Measurements from ENCODE around the gene PXT1.
"Not testable (repeated sequence)": the region's sequence is repeated elsewhere in the genome, so short reads cannot be mapped to it uniquely, and the experiment has no call there.

PXT1 gene

GRCh38 chr6:36368421-36368820, 74.2 kb downstream of the PXT1 start:
- DNase-seq: no peak

GRCh38 chr6:36367743-36368142, 74.9 kb downstream of the PXT1 start:
- DNase-seq: no peak

- DNase-seq: no peak
Measured at GRCh38 chr6:36364669-36365479, 77.8 kb downstream of the PXT1 start.

GRCh38 chr6:36364061-36364635, 78.5 kb downstream of the PXT1 start:
- DNase-seq: not testable (repeated sequence)

- not testable (repeated sequence) for DNase-seq
Measured at GRCh38 chr6:36363371-36363752, 79.3 kb downstream of the PXT1 start.

GRCh38 chr6:36362551-36363370, 79.9 kb downstream of the PXT1 start:
- DNase-seq: no peak

- DNase-seq: no peak
Measured at GRCh38 chr6:36361071-36361470, 81.6 kb downstream of the PXT1 start.

- peak; percentile 70 for DNase-seq
Measured at GRCh38 chr6:36360241-36361054, 82.2 kb downstream of the PXT1 start.

- DNase-seq: no peak
Measured at GRCh38 chr6:36358226-36358915, 84.3 kb downstream of the PXT1 start.

- no peak for DNase-seq
Measured at GRCh38 chr6:36357872-36358225, 84.8 kb downstream of the PXT1 start.

- DNase-seq: no peak
Measured at GRCh38 chr6:36355819-36356218, 86.8 kb downstream of the PXT1 start.

GRCh38 chr6:36353411-36353915, 89.2 kb downstream of the PXT1 start:
- no peak for DNase-seq

GRCh38 chr6:36352477-36353157, 90.0 kb downstream of the PXT1 start:
- no peak for DNase-seq

- DNase-seq: no peak
Measured at GRCh38 chr6:36350681-36351571, 91.7 kb downstream of the PXT1 start.

GRCh38 chr6:36350082-36350481, 92.6 kb downstream of the PXT1 start:
- no peak for DNase-seq

- peak; percentile 85 for DNase-seq
Measured at GRCh38 chr6:36349240-36349639, 93.4 kb downstream of the PXT1 start.

- no peak for DNase-seq
Measured at GRCh38 chr6:36347621-36348020, 95.0 kb downstream of the PXT1 start.

- DNase-seq: no peak
Measured at GRCh38 chr6:36346486-36347273, 96.0 kb downstream of the PXT1 start.

- no peak for DNase-seq
Measured at GRCh38 chr6:36345681-36346466, 96.8 kb downstream of the PXT1 start.

All from DMS79 (cell line).